ENCODE data around the gene PPARGC1A.

Gene PPARGC1A

GRCh38 chr4:23904639-23905071 lies 14.8 kb upstream of the PPARGC1A start:
- no peak for DNase-seq

GRCh38 chr4:23903859-23904438 lies 14.1 kb upstream of the PPARGC1A start:
- DNase-seq: no peak

GRCh38 chr4:23902222-23902804 lies 12.5 kb upstream of the PPARGC1A start:
- DNase-seq: no peak

- DNase-seq: no peak
Observed at GRCh38 chr4:23900636-23901035, 10.8 kb upstream of the PPARGC1A start.

- DNase-seq: no peak
Observed at GRCh38 chr4:23899565-23899964, 9.7 kb upstream of the PPARGC1A start.

- DNase-seq: no peak
Observed at GRCh38 chr4:23897564-23898109, 7.8 kb upstream of the PPARGC1A start.

GRCh38 chr4:23894021-23894420 lies 4.2 kb upstream of the PPARGC1A start:
- DNase-seq: no peak

- DNase-seq: no peak
Observed at GRCh38 chr4:23891064-23891421, 1.2 kb upstream of the PPARGC1A start.

GRCh38 chr4:23890369-23891063 lies 669 bp upstream of the PPARGC1A start:
- no peak for DNase-seq

GRCh38 chr4:23889391-23889790 lies 456 bp downstream of the PPARGC1A start:
- no peak for DNase-seq

GRCh38 chr4:23888421-23889319 lies 1.2 kb downstream of the PPARGC1A start:
- no peak for DNase-seq

GRCh38 chr4:23887989-23888388 lies 1.9 kb downstream of the PPARGC1A start:
- DNase-seq: no peak

- no peak for DNase-seq
Observed at GRCh38 chr4:23887173-23887572, 2.7 kb downstream of the PPARGC1A start.

GRCh38 chr4:23885943-23886590 lies 3.8 kb downstream of the PPARGC1A start:
- no peak for DNase-seq

GRCh38 chr4:23884741-23885140 lies 5.1 kb downstream of the PPARGC1A start:
- no peak for DNase-seq

GRCh38 chr4:23884261-23884660 lies 5.6 kb downstream of the PPARGC1A start:
- no peak for DNase-seq

GRCh38 chr4:23882976-23883531 lies 6.8 kb downstream of the PPARGC1A start:
- DNase-seq: no peak

GRCh38 chr4:23881674-23882337 lies 8.0 kb downstream of the PPARGC1A start:
- no peak for DNase-seq

- DNase-seq: no peak
Observed at GRCh38 chr4:23881052-23881501, 8.8 kb downstream of the PPARGC1A start.

- no peak for DNase-seq
Observed at GRCh38 chr4:23878912-23879732, 10.7 kb downstream of the PPARGC1A start.

All from activated CD4-positive, alpha-beta T cell treated with anti-CD3 and anti-CD28 coated beads, Interleukin-2, Interleukin-6, amounts not matched to agents 100 ng/mL and 50 ng/mL, durations not matched to agents 16 hours and 8 hours (primary cell).